RWPE2 (cell line): ENCODE measurements around the gene ANKS6.

ENCODE experiments used
- ATAC-seq: fragments of 200-7000 bp; cut with Tn5 transposase; 3 replicates; pipeline ENCODE4 v1.9.1; 2021; ENCODE audit warnings: low read depth
- DNase-seq: peaks from one replicate; pipeline ENCODE4 v3.0.0-alpha.2; 2020; ENCODE audit warnings: low spot score
- H3K27ac ChIP-seq: fragments of 450-650 bp; 2 replicates; pipeline ENCODE4 v1.5.1; 2017; ENCODE audit warnings: mild to moderate bottlenecking; ENCODE audit not compliant: poor library complexity, severe bottlenecking
- H3K27me3 ChIP-seq: fragments of 250-450 bp; sonication (Bioruptor Pico); 2 replicates; pipeline ENCODE4 v1.5.1; 2021; ENCODE audit warnings: mild to moderate bottlenecking, moderate library complexity; ENCODE audit not compliant: insufficient read depth, poor library complexity, severe bottlenecking
- H3K36me3 ChIP-seq: fragments of 250-450 bp; sonication (Bioruptor Pico); 2 replicates; pipeline ENCODE4 v1.5.1; 2020; ENCODE audit warnings: low read depth, mild to moderate bottlenecking, moderate library complexity
- H3K4me1 ChIP-seq: fragments of 250-450 bp; sonication (Bioruptor Pico); 2 replicates; pipeline ENCODE4 v1.5.1; 2021; ENCODE audit warnings: mild to moderate bottlenecking, moderate library complexity; ENCODE audit not compliant: insufficient read depth, poor library complexity, severe bottlenecking
- H3K4me3 ChIP-seq: fragments of 250-450 bp; sonication (Bioruptor Pico); 2 replicates; pipeline ENCODE4 v1.5.1; 2021; ENCODE audit warnings: mild to moderate bottlenecking, moderate library complexity; ENCODE audit not compliant: severe bottlenecking
- H3K9me3 ChIP-seq: fragments of 250-450 bp; sonication (Bioruptor Pico); 2 replicates; pipeline ENCODE4 v1.5.1; 2021; ENCODE audit warnings: mild to moderate bottlenecking, moderate library complexity; ENCODE audit not compliant: severe bottlenecking
- TF ChIP-seq, protein P1 (sequence below): fragments of 450-650 bp; IDR thresholded peaks from one replicate; pipeline ENCODE4 v1.5.1; 2017; ENCODE audit warnings: mild to moderate bottlenecking, moderate library complexity; ENCODE audit not compliant: poor library complexity, severe bottlenecking

Gene ANKS6

GRCh38 chr9:98807814-98808195, 11.4 kb upstream of the ANKS6 start:
- H3K27ac ChIP-seq = no peak overlapping the region
- DNase-seq = no peak
- peaks cover 15% of the 10 kb centered on the region for H3K4me1 ChIP-seq
- H3K27me3 ChIP-seq = no peaks in the 10 kb centered on the region
- ATAC-seq = peak; percentile 9; the same call in 1 of the 3 replicates
- TF ChIP-seq, protein P1, sequence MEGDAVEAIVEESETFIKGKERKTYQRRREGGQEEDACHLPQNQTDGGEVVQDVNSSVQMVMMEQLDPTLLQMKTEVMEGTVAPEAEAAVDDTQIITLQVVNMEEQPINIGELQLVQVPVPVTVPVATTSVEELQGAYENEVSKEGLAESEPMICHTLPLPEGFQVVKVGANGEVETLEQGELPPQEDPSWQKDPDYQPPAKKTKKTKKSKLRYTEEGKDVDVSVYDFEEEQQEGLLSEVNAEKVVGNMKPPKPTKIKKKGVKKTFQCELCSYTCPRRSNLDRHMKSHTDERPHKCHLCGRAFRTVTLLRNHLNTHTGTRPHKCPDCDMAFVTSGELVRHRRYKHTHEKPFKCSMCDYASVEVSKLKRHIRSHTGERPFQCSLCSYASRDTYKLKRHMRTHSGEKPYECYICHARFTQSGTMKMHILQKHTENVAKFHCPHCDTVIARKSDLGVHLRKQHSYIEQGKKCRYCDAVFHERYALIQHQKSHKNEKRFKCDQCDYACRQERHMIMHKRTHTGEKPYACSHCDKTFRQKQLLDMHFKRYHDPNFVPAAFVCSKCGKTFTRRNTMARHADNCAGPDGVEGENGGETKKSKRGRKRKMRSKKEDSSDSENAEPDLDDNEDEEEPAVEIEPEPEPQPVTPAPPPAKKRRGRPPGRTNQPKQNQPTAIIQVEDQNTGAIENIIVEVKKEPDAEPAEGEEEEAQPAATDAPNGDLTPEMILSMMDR = no peak
- H3K4me3 ChIP-seq = peak overlapping the region; percentile 36
- H3K9me3 ChIP-seq = no peaks in the 10 kb centered on the region
- H3K36me3 ChIP-seq = no peaks in the 10 kb centered on the region

DNA sequence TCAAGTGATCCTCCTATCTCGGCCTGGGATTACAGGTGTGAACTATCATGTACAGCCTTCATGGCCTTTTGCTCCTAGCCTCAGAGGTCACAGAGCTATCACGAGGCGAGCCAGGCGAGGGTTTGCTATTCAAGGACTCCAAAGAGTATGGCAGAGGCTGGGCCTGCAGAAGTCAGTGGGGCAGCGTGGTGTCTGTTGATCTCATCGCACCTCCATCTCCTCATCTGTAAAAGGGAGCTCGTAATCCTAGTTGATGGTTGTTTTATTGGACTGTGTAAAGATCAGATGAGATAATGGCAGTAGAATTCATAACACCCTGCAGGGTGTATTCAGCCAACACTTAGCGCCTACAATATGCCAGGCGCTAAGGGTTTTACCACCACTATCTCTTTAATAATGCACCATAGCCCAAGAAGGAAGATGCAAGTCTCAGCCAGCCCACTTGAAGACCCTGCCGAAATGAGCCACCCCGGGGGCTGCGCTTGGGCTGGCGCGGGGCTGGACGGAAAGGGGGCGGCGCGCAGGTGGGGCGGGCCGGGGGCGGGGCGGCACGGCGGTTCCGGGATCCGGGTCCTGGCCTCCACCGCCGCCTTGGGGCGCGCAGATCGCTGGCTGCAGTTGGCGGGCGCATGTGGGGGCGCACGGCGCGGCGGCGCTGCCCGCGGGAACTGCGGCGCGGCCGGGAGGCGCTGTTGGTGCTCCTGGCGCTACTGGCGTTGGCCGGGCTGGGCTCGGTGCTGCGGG, 10.9 kb upstream of the ANKS6 start, which contains the start of gene GALNT12:
TSS of gene GALNT12 (plus strand) at position 601 of the 744 bp plus-strand sequence. CDS start at position 630, 29 bp downstream.
- Histone ChIP-seq H3K4me3 (peak within 1 kb of the TSS; percentile 36), H3K27me3 (no peaks in the 10 kb centered on the region), H3K9me3 (no peaks in the 10 kb centered on the region), H3K36me3 (no peaks in the 10 kb centered on the region), H3K27ac (no peak within 1 kb of the TSS), H3K4me1 (peaks cover 15% of the 10 kb centered on the region)
- no peak for ATAC-seq
- no peak for DNase-seq
- TF ChIP-seq, protein P1 = no peak

DNA sequence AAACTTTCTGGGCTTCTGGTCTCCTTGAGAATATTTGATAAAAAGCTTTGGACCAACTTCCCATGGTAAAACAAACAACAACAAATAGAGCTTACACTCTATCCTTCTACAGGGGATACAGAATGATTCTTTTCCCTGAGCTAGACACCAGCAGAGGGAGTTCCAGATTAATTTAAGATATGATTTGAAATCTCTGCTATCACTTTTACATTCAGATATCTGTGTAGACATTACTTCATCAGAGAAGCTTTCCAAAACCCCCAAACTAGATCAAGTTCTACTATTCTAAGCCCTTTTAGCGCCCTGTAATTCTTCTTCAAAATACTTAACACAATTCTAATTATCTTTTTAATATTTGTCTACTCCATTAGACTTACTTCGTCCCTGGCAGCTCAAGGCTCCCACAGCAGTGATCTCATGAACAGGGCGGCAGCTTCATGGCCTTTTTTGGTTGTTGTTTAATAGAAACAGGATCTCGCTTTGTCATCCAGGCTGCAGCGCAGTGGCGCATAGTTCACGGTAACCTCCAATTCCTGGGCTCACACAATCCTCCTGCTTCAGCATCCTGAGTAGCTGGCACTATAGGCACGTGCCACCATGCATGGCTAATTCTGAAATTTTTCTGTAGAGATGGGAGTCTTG, 10.2 kb upstream of the ANKS6 start:
- Histone ChIP-seq H3K4me1 (peaks cover 15% of the 10 kb centered on the region), H3K36me3 (no peaks in the 10 kb centered on the region), H3K27me3 (no peaks in the 10 kb centered on the region), H3K4me3 (no peak overlapping the region), H3K27ac (no peak overlapping the region), H3K9me3 (no peaks in the 10 kb centered on the region)
- TF ChIP-seq, protein P1 = peak; percentile 34
- ATAC-seq (no peak), DNase-seq (no peak)

- ATAC-seq = peak; percentile 74
- no peaks in the 10 kb centered on the region for H3K36me3 ChIP-seq
Observed at GRCh38 chr9:98805506-98806272, 9.3 kb upstream of the ANKS6 start.

More at GRCh38 chr9:98805506-98806272, 9.3 kb upstream of the ANKS6 start:
- Histone ChIP-seq H3K27me3 (no peaks in the 10 kb centered on the region), H3K4me1 (peaks cover 12% of the 10 kb centered on the region), H3K9me3 (no peaks in the 10 kb centered on the region), H3K27ac (no peak overlapping the region), H3K4me3 (no peak overlapping the region)
- TF ChIP-seq, protein P1 = no peak
- no peak for DNase-seq
